ENCODE results near the gene INPP4A. TPM values are rescaled to one million over a fixed set of nuclear protein-coding genes. Genes with fewer than 3 reads are reported as not detected.
A peak's percentile ranks its signal among the peaks of the same experiment; 100 is the strongest.

The INPP4A gene
- total and polyA plus RNA-seq, 7 donors = 1.8 to 49.9 (median 30.4) TPM

DNA sequence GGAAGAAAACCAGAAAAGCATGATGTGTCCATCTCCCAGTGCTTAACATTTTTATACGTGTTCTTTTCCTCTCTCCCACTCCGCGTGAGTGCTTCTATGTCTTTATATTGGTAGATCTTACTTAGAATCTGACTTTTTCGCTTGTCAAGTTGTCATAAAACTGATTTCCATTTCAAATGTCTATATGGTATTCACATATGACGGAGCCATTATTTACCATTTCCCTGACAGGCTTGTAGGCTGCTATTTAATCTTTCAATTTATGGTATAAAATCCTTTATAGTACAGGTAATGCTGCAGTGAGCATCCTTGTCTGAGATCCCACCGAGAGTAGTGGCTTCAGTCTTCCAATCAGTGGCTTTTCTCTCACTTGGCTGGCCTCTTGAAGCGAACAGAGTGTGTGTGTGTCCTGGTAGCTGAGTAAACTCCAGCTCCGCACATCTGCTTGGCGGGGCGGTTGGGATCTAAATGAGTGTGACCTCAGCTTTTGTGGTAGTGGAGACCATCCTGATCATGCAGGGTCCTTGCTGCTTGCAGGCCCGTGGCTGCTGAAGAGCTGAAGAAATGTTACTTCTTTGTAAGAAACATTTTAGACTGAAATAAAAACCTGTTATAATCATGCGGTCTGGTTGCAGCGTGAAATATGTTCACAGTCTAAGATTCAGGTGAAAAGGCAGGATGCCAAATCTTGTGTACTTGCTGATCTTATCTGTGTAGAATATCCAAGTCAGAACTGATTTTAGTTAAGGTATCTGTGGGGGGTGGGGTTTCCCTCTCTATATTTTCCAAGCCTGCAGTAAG, 40.2 kb downstream of the INPP4A start:
- DNase-seq = peak; percentile 32
- Histone ChIP-seq H3K4me1 (peaks cover 0 to 77% (median 55%) of the 10 kb centered on the region in 4 donors), H3K27ac (no peak overlapping the region), H3K4me3 (no peak overlapping the region), H3K9me3 (no peaks in the 10 kb centered on the region), H3K27me3 (no peaks in the 10 kb centered on the region), H3K36me3 (no peaks in the 10 kb centered on the region)
- intact Hi-C loops (cut with DNase I) = no loop called here
- TF ChIP-seq EP300 (IDR thresholded peaks at IDR 0.05) (no peak), POLR2AphosphoS5 (IDR thresholded peaks at IDR 0.05) (no peak), POLR2A (IDR thresholded peaks at IDR 0.05) (no peak)
- TF ChIP-seq, protein P1, sequence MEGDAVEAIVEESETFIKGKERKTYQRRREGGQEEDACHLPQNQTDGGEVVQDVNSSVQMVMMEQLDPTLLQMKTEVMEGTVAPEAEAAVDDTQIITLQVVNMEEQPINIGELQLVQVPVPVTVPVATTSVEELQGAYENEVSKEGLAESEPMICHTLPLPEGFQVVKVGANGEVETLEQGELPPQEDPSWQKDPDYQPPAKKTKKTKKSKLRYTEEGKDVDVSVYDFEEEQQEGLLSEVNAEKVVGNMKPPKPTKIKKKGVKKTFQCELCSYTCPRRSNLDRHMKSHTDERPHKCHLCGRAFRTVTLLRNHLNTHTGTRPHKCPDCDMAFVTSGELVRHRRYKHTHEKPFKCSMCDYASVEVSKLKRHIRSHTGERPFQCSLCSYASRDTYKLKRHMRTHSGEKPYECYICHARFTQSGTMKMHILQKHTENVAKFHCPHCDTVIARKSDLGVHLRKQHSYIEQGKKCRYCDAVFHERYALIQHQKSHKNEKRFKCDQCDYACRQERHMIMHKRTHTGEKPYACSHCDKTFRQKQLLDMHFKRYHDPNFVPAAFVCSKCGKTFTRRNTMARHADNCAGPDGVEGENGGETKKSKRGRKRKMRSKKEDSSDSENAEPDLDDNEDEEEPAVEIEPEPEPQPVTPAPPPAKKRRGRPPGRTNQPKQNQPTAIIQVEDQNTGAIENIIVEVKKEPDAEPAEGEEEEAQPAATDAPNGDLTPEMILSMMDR (IDR thresholded peaks at IDR 0.05) = no peak
- WGBS, 2 donors = 86 to 94% methylated on average over 13 of the region's 13 CpGs

- DNase-seq = peak; percentile 37
- H3K27ac ChIP-seq = no peak overlapping the region
- WGBS, 2 donors = 88 to 95% methylated on average over 4 of the region's 4 CpGs
- no peak for TF ChIP-seq POLR2A (IDR thresholded peaks at IDR 0.05)
- no peak for TF ChIP-seq EP300 (IDR thresholded peaks at IDR 0.05)
- no peak for TF ChIP-seq POLR2AphosphoS5 (IDR thresholded peaks at IDR 0.05)
- TF ChIP-seq, protein P1 (IDR thresholded peaks at IDR 0.05) = no peak
- no peaks in the 10 kb centered on the region for H3K9me3 ChIP-seq
- H3K36me3 ChIP-seq = no peaks in the 10 kb centered on the region
- H3K4me3 ChIP-seq = no peak overlapping the region
- intact Hi-C loops (cut with DNase I) = no loop called here
- H3K4me1 ChIP-seq = peaks cover 0 to 77% (median 52%) of the 10 kb centered on the region in 4 donors
- no peaks in the 10 kb centered on the region for H3K27me3 ChIP-seq
Observed at GRCh38 chr2:98485453-98485755, 40.7 kb downstream of the INPP4A start.

DNA sequence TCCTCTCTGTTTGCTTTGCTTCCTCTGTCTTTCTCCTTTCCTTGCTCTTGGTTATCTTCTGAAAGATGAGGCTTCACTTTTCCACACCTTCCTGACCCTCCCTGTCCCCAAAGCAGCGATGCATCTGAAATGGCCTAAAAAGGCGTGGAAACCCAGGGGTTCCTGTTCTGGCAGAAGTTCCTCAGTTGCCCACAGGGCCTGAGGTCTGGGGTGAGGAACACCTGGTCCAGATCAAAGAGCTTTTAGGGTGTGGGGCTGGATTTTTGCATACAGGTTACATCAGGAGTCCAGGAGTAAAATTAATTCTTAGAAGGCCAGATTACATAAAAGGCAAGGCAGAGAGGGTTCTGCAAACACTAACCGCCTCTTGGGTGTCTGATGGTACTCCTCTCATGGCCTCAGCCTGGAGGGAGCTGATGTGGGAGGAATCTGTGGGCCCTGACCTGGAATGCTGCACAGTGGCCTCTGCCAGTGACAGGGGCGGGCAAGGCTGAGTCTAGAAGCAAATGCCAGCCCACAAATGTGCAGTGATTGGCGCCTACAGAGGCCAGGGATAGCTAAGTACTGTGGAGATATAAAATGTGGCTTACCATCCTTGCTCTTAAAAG, 41.8 kb downstream of the INPP4A start:
- H3K27ac ChIP-seq = no peak overlapping the region
- H3K36me3 ChIP-seq = no peaks in the 10 kb centered on the region
- H3K27me3 ChIP-seq = no peaks in the 10 kb centered on the region
- TF ChIP-seq POLR2A (IDR thresholded peaks at IDR 0.05) (no peak), POLR2AphosphoS5 (IDR thresholded peaks at IDR 0.05) (no peak), EP300 (IDR thresholded peaks at IDR 0.05) (no peak)
- TF ChIP-seq, protein P1 (IDR thresholded peaks at IDR 0.05) = no peak
- no peaks in the 10 kb centered on the region for H3K9me3 ChIP-seq
- 83% methylated on average over 5 of the region's 5 CpGs for WGBS, 2 donors
- peaks cover 0 to 77% (median 50%) of the 10 kb centered on the region in 4 donors for H3K4me1 ChIP-seq
- no peak overlapping the region for H3K4me3 ChIP-seq
- intact Hi-C loops (cut with DNase I) = no loop called here
- peak; percentile 48 for DNase-seq

DNA sequence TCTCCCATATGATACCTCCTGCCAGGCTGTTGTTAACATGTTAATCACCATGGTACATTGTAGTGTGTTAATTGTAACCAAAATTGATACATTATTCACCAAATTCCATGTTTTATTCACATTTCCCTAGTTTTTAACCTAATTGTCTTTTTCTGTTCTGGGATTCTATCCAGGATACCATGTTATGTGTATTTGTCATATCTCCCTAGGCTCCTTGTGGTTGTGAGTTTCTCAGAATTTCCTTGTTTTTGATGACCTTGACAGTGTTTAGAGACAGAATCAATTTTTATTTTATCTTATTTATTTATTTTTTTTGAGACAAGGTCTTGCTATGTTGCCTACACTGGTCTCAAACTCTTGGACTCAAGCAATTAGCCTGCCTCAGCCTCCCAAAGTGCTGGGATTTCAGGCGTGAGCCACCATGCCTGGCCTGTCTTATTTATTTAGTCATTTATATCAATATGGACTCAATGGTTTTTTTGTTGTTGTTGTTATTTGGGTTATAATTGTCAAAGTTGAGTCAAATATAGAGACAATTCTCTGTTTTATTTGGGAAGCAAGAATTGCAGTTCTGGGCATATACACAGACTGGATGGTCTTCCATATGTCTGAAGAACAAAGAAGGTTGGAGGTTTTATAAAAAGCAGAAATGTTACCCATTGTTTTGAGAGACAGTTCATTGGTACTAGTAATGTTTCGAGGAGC, 42.6 kb downstream of the INPP4A start:
- Histone ChIP-seq H3K4me1 (peaks cover 0 to 79% (median 50%) of the 10 kb centered on the region in 4 donors), H3K27ac (no peak overlapping the region), H3K4me3 (no peak overlapping the region), H3K27me3 (no peaks in the 10 kb centered on the region), H3K36me3 (no peaks in the 10 kb centered on the region), H3K9me3 (no peaks in the 10 kb centered on the region)
- intact Hi-C loops (cut with DNase I) = no loop called here
- WGBS, 2 donors = 93 to 97% methylated on average over 2 of the region's 2 CpGs
- TF ChIP-seq, protein P1 (IDR thresholded peaks at IDR 0.05) = no peak
- TF ChIP-seq EP300 (IDR thresholded peaks at IDR 0.05) = no peak
- no peak for TF ChIP-seq POLR2AphosphoS5 (IDR thresholded peaks at IDR 0.05)
- no peak for TF ChIP-seq POLR2A (IDR thresholded peaks at IDR 0.05)
- DNase-seq = no peak

All from sigmoid colon (tissue), 7 donors.